HepG2 (cell line): ENCODE results near the gene CCDC85C. TPM values are rescaled to one million over a fixed set of nuclear protein-coding genes. Genes with fewer than 3 reads are reported as not detected.

Experiments used
- CENPBD1 ChIP-seq: sonication (generic); formaldehyde crosslinking; IDR thresholded peaks from 2 replicates; pipeline ENCODE4 v1.8.0; 2022; ENCODE audit warnings: missing genetic modification reagents, low read depth, mild to moderate bottlenecking, borderline replicate concordance
- MAFK ChIP-seq, 2 experiments: IDR thresholded peaks in 1 of 2; conservative IDR thresholded peaks in 1 of 2; 2 replicates each; pipeline ENCODE4 v1.6.1; 2011; ENCODE audit warnings: improper control_type of control experiment in 2 of 2, low read length in 2 of 2
- ZBED4 ChIP-seq: sonication (generic); formaldehyde crosslinking; IDR thresholded peaks from 2 replicates; pipeline ENCODE4 v1.4.0; 2020; ENCODE audit warnings: missing genetic modification reagents, borderline replicate concordance
- ZSCAN20 ChIP-seq: sonication (generic); formaldehyde crosslinking; IDR thresholded peaks from 2 replicates; pipeline ENCODE4 v1.4.0; 2020; ENCODE audit warnings: missing genetic modification reagents, mild to moderate bottlenecking, borderline replicate concordance
- polyA plus RNA-seq, 8 experiments: library from polyadenylated mRNA; depleted of rRNA in 3 of 8; stranded (reverse) in 7 of 8; unstranded in 1 of 8; fragments of >200 nt; fragmentation: Illumina TruSeq in 4 of 8; extraction: Trizol in 4 of 8; gene quantifications; 2 replicates each; pipeline versions ENCODE4 v1.2.1 to v1.2.3, GENCODE V29; 2011 to 2016; ENCODE audit warnings: low read depth in 4 of 8, missing spikeins in 1 of 8, mixed read lengths in 1 of 8; ENCODE audit not compliant: insufficient read depth in 1 of 8
- total RNA-seq, 5 experiments: library from RNA; depleted of rRNA; stranded (reverse); fragments of >200 nt; fragmentation: Illumina TruSeq; extraction: Trizol; gene quantifications; 2 replicates each; pipeline ENCODE4 v1.2.3, GENCODE V29; 2016; ENCODE audit warnings: low read depth in 1 of 5
- TF ChIP-seq, protein P1 (sequence below): IDR thresholded peaks from 2 replicates; pipeline ENCODE4 v1.4.0; 2020; ENCODE audit warnings: mild to moderate bottlenecking, missing genetic modification reagents
- TF ChIP-seq, protein P2 (sequence below), 2 experiments: sonication (generic) in 1 of 2; formaldehyde crosslinking in 1 of 2; IDR thresholded peaks; 2 replicates each; pipeline versions ENCODE4 v1.6.1 to v1.9.0; 2014 to 2022; ENCODE audit warnings: antibody characterized with exemption in 1 of 2, borderline replicate concordance in 1 of 2, inconsistent platforms in 1 of 2, low read depth in 1 of 2, missing genetic modification reagents in 1 of 2

CCDC85C gene
- total and polyA plus RNA-seq, 2 of the 13 experiments (the other 11 are each of a cell fraction or from before 2014, with no cell fraction given) = 18.8 to 43.8 TPM

- TF ChIP-seq, protein P1, sequence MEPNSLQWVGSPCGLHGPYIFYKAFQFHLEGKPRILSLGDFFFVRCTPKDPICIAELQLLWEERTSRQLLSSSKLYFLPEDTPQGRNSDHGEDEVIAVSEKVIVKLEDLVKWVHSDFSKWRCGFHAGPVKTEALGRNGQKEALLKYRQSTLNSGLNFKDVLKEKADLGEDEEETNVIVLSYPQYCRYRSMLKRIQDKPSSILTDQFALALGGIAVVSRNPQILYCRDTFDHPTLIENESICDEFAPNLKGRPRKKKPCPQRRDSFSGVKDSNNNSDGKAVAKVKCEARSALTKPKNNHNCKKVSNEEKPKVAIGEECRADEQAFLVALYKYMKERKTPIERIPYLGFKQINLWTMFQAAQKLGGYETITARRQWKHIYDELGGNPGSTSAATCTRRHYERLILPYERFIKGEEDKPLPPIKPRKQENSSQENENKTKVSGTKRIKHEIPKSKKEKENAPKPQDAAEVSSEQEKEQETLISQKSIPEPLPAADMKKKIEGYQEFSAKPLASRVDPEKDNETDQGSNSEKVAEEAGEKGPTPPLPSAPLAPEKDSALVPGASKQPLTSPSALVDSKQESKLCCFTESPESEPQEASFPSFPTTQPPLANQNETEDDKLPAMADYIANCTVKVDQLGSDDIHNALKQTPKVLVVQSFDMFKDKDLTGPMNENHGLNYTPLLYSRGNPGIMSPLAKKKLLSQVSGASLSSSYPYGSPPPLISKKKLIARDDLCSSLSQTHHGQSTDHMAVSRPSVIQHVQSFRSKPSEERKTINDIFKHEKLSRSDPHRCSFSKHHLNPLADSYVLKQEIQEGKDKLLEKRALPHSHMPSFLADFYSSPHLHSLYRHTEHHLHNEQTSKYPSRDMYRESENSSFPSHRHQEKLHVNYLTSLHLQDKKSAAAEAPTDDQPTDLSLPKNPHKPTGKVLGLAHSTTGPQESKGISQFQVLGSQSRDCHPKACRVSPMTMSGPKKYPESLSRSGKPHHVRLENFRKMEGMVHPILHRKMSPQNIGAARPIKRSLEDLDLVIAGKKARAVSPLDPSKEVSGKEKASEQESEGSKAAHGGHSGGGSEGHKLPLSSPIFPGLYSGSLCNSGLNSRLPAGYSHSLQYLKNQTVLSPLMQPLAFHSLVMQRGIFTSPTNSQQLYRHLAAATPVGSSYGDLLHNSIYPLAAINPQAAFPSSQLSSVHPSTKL (CRISPR knock-in tag) = no peak; the same call in 1 of the 2 replicates
- TF ChIP-seq, protein P2, sequence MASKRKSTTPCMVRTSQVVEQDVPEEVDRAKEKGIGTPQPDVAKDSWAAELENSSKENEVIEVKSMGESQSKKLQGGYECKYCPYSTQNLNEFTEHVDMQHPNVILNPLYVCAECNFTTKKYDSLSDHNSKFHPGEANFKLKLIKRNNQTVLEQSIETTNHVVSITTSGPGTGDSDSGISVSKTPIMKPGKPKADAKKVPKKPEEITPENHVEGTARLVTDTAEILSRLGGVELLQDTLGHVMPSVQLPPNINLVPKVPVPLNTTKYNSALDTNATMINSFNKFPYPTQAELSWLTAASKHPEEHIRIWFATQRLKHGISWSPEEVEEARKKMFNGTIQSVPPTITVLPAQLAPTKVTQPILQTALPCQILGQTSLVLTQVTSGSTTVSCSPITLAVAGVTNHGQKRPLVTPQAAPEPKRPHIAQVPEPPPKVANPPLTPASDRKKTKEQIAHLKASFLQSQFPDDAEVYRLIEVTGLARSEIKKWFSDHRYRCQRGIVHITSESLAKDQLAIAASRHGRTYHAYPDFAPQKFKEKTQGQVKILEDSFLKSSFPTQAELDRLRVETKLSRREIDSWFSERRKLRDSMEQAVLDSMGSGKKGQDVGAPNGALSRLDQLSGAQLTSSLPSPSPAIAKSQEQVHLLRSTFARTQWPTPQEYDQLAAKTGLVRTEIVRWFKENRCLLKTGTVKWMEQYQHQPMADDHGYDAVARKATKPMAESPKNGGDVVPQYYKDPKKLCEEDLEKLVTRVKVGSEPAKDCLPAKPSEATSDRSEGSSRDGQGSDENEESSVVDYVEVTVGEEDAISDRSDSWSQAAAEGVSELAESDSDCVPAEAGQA (IDR thresholded peaks at IDR 0.05; ENCODE audit: low read depth) = no peak
- TF ChIP-seq, protein P2 (CRISPR knock-in tag; IDR thresholded peaks at IDR 0.05; ENCODE audit: borderline replicate concordance) = no peak
- TF ChIP-seq MAFK (conservative IDR thresholded peaks at IDR 0.05 in 1 of 2, IDR thresholded peaks at IDR 0.05 in 1 of 2; ENCODE audit: low read length in 2 of 2) (no peak), CENPBD1 (CRISPR knock-in tag) (no peak), ZSCAN20 (no peak), ZBED4 (CRISPR knock-in tag) (no peak)
Observed at GRCh38 chr14:99602054-99602787, 1.8 kb downstream of the CCDC85C start (continued).
